Body of pancreas (tissue), 4 donors: ENCODE measurements around the gene MYLK4. TPM values are rescaled to one million over a fixed set of nuclear protein-coding genes. Genes with fewer than 3 reads are reported as not detected.

Source experiments
- ATAC-seq: fragments of 150-250 bp; one replicate; pipeline ENCODE4 v1.9.1; 2016
- DNase-seq, 4 donors: peaks; one replicate each; pipeline ENCODE4 v3.0.0-alpha.2; 2019
- H3K27ac ChIP-seq, 4 donors: fragments of 200-600 bp; sonication (generic); 1 replicate in 3 of 4; 2 replicates in 1 of 4; pipeline versions ENCODE4 v1.5.1 to v1.6.1; 2016 to 2019; ENCODE audit warnings: mild to moderate bottlenecking in 1 of 4, mixed read lengths in 1 of 4, moderate library complexity in 1 of 4
- H3K27me3 ChIP-seq, 2 donors: fragments of 200-600 bp; sonication (generic); one replicate each; pipeline ENCODE4 v1.6.0; 2016; ENCODE audit warnings: mild to moderate bottlenecking in 1 of 2
- H3K36me3 ChIP-seq, 2 donors: fragments of 200-600 bp; sonication (generic); replicated peaks in 1 of 2; 2 replicates each; pipeline ENCODE4 v1.5.1; 2016; ENCODE audit warnings: low read depth in 2 of 2; ENCODE audit not compliant: insufficient read depth in 1 of 2
- H3K4me1 ChIP-seq: fragments of 200-600 bp; sonication (generic); one replicate; pipeline ENCODE4 v1.6.0; 2016
- H3K4me3 ChIP-seq, 2 donors: fragments of 200-600 bp; sonication (generic); 1 replicate in 1 of 2; 2 replicates in 1 of 2; pipeline ENCODE4 v1.5.1; 2016 to 2019
- H3K9me3 ChIP-seq, 3 donors: fragments of 200-600 bp; sonication (generic); 1 replicate in 2 of 3; 2 replicates in 1 of 3; pipeline ENCODE4 v1.5.1; 2016
- POLR2A ChIP-seq, 3 donors: fragments of 450-650 bp; IDR thresholded peaks; one replicate each; pipeline ENCODE4 v1.6.1; 2016; ENCODE audit warnings: antibody characterized with exemption in 3 of 3, mild to moderate bottlenecking in 2 of 3
- WGBS, 2 donors: methylation state at CpG; one replicate each; pipeline ENCODE4 v1.1.5; 2017; 5-methylcytosine and 5-hydroxymethylcytosine counted together
- intact Hi-C: fragments of 100-400 bp; cut with DNase I; formaldehyde crosslinking; loops from one replicate; pipeline ENCODE4 v1.15.1; 2023
- total RNA-seq, 2 donors: library from RNA; depleted of rRNA; stranded (reverse); fragments of >200 nt; gene quantifications; one replicate each; pipeline ENCODE4 v1.1.0, GENCODE V29; 2016
- TF ChIP-seq, protein P1 (sequence below), 7 experiments: fragments of 450-650 bp in 4 of 7; fragments of 200-600 bp in 3 of 7; sonication (generic) in 3 of 7; IDR thresholded peaks; one replicate each; pipeline ENCODE4 v1.5.1; 2016 to 2019; ENCODE audit warnings: antibody characterized with exemption in 7 of 7

Gene MYLK4
- total RNA-seq, 2 donors from 2014 or later = 0.26 to 0.33 TPM

DNA sequence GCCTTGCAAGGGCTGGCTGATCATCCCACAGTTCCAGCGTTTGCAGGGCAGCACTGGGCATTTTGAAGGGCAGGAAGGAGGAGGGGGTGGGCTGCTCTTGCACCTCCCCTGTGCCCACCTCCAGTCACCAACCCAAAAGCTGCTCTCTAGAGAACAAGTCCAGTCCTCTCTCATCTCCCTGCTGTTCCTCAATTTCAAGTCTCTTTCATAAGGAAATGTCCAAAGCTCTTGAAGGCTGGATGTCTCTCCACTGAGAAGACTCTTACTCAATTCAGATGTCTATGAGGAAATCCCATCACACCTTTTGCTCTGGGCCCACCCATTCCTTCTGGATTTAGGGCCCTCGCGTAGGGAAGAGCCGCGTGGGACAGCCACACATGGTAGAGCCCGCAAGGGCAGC, 46.1 kb upstream of the MYLK4 start:
- Histone ChIP-seq H3K27me3 (no peaks in the 10 kb centered on the region), H3K9me3 (no peaks in the 10 kb centered on the region), H3K4me1 (peaks cover 59% of the 10 kb centered on the region), H3K36me3 (no peaks in the 10 kb centered on the region), H3K27ac (peak overlapping the region; percentile 65 to 90 (median 85)), H3K4me3 (no peak overlapping the region)
- ATAC-seq (no peak), DNase-seq (no peak)
- WGBS, 2 donors = 36 to 57% methylated on average over 4 to 6 of the region's 6 CpGs
- intact Hi-C loops = no loop called here
- no peak for TF ChIP-seq POLR2A (IDR thresholded peaks at IDR 0.05)
- TF ChIP-seq, protein P1, sequence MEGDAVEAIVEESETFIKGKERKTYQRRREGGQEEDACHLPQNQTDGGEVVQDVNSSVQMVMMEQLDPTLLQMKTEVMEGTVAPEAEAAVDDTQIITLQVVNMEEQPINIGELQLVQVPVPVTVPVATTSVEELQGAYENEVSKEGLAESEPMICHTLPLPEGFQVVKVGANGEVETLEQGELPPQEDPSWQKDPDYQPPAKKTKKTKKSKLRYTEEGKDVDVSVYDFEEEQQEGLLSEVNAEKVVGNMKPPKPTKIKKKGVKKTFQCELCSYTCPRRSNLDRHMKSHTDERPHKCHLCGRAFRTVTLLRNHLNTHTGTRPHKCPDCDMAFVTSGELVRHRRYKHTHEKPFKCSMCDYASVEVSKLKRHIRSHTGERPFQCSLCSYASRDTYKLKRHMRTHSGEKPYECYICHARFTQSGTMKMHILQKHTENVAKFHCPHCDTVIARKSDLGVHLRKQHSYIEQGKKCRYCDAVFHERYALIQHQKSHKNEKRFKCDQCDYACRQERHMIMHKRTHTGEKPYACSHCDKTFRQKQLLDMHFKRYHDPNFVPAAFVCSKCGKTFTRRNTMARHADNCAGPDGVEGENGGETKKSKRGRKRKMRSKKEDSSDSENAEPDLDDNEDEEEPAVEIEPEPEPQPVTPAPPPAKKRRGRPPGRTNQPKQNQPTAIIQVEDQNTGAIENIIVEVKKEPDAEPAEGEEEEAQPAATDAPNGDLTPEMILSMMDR (IDR thresholded peaks at IDR 0.05) = no peak

GRCh38 chr6:2795956-2796355, 45.2 kb upstream of the MYLK4 start:
- H3K27me3 ChIP-seq = no peaks in the 10 kb centered on the region
- intact Hi-C loops = no loop called here
- no peak overlapping the region for H3K4me3 ChIP-seq
- peaks cover 65% of the 10 kb centered on the region for H3K4me1 ChIP-seq
- peak overlapping the region in 3 of 4 donors; percentile 16 to 90 (median 45) for H3K27ac ChIP-seq
- TF ChIP-seq, protein P1 (IDR thresholded peaks at IDR 0.05) = no peak
- TF ChIP-seq POLR2A (IDR thresholded peaks at IDR 0.05) = no peak
- ATAC-seq (no peak), DNase-seq (no peak)
- WGBS, 2 donors = 78 to 95% methylated on average over 16 of the region's 16 CpGs
- H3K36me3 ChIP-seq = no peaks in the 10 kb centered on the region
- H3K9me3 ChIP-seq = no peaks in the 10 kb centered on the region

DNA sequence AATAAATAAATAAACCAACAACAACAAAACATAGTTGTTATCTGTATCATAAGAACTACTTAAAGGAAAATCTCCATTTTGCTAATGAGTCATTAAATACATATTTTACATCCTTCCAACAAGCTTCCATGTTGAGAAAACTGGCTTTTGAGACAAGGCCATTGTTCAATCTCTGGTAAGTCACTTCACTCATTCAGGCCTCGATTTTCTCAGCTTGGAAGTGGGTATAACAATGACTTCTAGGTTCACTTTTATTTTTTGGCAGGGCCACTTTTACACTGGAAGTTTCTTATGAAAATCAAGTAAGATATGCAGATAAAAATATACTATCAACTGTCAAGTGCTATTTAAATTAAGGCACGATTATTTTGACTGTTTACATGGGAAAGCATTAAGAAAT, 44.4 kb upstream of the MYLK4 start:
- Histone ChIP-seq H3K27ac (peak overlapping the region in 3 of 4 donors; percentile 16 to 90 (median 45)), H3K4me1 (peaks cover 65% of the 10 kb centered on the region), H3K27me3 (no peaks in the 10 kb centered on the region), H3K36me3 (no peaks in the 10 kb centered on the region), H3K4me3 (no peak overlapping the region), H3K9me3 (no peaks in the 10 kb centered on the region)
- TF ChIP-seq, protein P1 (IDR thresholded peaks at IDR 0.05) = no peak
- TF ChIP-seq POLR2A (IDR thresholded peaks at IDR 0.05) = no peak
- 55 to 60% methylated on average over 2 of the region's 2 CpGs for WGBS, 2 donors
- ATAC-seq (no peak), DNase-seq (no peak)
- intact Hi-C loops = no loop called here

- peaks cover 58% of the 10 kb centered on the region for H3K4me1 ChIP-seq
- H3K4me3 ChIP-seq = no peak overlapping the region
- no peaks in the 10 kb centered on the region for H3K27me3 ChIP-seq
- no peak for TF ChIP-seq POLR2A (IDR thresholded peaks at IDR 0.05)
- TF ChIP-seq, protein P1 (IDR thresholded peaks at IDR 0.05) = no peak
- WGBS, 2 donors = 77 to 94% methylated on average over 5 of the region's 5 CpGs
- H3K27ac ChIP-seq = peak overlapping the region in 1 of 4 donors; percentile 80
- ATAC-seq = no peak
- intact Hi-C loops = no loop called here
- H3K9me3 ChIP-seq = no peaks in the 10 kb centered on the region
- no peaks in the 10 kb centered on the region for H3K36me3 ChIP-seq
- no peak for DNase-seq
Measured at GRCh38 chr6:2794171-2794730, 43.5 kb upstream of the MYLK4 start.

- no peak overlapping the region for H3K4me3 ChIP-seq
- WGBS, 2 donors = 78 to 82% methylated on average over 9 of the region's 9 CpGs
- intact Hi-C loops = no loop called here
- no peak for ATAC-seq
- H3K9me3 ChIP-seq = no peaks in the 10 kb centered on the region
- peak overlapping the region in 3 of 4 donors; percentile 32 to 80 (median 64) for H3K27ac ChIP-seq
- DNase-seq = peak in 1 of 4 donors; percentile 49
- H3K4me1 ChIP-seq = peaks cover 53% of the 10 kb centered on the region
- H3K27me3 ChIP-seq = no peaks in the 10 kb centered on the region
- TF ChIP-seq, protein P1 (IDR thresholded peaks at IDR 0.05) = no peak
- TF ChIP-seq POLR2A (IDR thresholded peaks at IDR 0.05) = no peak
- no peaks in the 10 kb centered on the region for H3K36me3 ChIP-seq
Measured at GRCh38 chr6:2793534-2794151, 42.9 kb upstream of the MYLK4 start.
